Activated gamma-delta T cell (primary cell): Measurements from ENCODE around the gene PARD3.
"Not testable (repeated sequence)": the region's sequence is repeated elsewhere in the genome, so short reads cannot be mapped to it uniquely, and the experiment has no call there.

Experiments
- DNase-seq: peaks from one replicate; lab custom pipeline; 2025; lab: John Stamatoyannopoulos, UW

PARD3 gene

DNA sequence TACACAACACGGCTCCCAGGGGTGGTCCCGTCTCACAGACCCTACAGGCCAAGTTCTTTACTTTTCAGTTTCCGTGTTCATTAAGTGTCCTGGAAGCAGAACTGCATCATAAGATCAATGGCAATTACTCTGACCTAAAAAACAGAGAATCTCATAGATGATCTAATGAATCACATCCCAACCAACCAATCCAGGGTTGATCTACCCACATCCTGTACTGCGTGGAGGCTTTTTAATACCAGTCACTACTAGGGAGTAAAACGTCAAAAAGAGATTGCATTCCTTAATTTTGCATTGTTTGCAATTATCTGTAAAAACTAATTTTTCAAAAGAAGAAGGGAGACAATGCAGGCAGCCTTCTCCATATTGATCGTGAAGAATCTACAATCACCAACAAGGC lies 72.6 kb downstream of the PARD3 start:
- no peak for DNase-seq

DNA sequence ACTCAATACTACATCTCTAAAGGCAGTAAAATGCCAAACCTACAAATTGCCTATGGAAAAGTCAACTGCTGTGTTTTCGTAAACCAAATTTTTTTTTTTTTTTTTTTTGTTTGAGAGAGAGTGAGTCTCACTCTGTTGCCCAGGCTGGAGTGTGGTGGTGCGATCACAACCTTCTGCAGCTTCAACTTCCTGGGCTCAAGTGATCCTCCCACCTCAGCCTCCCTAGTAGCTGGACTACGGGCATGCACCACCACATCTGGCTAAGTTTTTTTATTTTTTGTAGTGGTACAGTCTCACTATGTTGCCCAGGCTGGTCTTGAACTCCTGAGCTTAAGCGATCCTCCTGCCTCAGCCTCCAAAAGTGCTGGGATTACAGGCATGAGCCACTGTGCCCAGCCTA lies 74.0 kb downstream of the PARD3 start:
- DNase-seq = not testable (repeated sequence)

DNA sequence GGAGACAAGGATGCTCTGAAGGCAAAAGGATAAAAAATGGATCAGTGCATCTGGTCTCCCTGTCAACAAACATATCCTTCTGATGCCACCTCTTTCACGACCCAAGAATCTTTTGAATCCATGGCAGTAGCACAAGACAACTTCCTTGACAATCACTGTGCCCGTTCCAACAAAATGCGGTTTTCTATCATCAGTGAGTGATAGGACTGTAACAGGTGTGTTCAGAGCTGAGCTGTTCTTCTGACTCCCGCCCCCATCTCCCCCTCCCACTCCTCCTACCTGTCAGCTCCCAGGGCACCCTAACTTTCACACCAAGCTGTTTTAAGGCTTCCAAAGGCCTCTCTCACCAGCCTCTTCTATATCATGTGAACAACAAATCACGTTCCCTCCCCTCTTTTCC lies 74.8 kb downstream of the PARD3 start:
- DNase-seq = no peak

DNA sequence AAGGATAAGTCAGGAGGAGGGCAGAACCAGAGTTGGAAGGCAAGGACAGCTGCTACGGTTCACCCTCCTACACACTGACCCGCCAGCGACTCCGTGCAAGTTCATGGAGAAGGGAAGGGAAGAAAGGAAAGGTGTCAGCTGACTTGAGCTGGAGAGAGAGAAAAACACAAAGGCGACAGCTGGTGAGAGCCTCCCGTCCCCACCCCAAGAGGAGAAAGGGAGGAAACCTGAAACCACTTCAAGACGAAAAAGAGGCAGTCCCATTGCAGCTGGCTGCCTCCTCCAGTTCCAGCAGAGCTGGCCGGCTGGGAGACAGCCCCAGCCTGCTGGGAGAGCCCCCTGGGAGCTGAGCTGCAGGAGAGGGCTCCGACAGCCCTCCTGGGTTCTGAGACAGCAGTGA lies 75.2 kb downstream of the PARD3 start:
- DNase-seq = no peak

DNA sequence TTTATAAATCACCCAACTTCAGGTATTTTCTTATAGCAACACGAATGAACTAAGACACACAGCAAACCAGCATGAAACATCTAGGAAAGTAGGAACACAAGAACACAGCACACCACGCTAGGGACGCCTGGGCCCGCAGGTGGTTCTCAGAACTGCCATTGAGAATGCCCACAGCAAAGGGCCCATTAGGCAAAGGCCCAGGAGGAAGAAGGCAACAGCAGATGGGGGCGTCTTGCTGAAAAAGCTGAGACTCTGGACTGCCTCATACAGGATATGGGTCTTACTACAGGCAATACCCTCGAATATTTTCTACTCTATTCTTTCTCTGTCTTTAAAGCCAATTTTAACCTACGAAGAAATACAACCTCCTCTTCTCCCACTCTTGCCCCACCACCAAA lies 77.3 kb downstream of the PARD3 start:
- DNase-seq = no peak

DNA sequence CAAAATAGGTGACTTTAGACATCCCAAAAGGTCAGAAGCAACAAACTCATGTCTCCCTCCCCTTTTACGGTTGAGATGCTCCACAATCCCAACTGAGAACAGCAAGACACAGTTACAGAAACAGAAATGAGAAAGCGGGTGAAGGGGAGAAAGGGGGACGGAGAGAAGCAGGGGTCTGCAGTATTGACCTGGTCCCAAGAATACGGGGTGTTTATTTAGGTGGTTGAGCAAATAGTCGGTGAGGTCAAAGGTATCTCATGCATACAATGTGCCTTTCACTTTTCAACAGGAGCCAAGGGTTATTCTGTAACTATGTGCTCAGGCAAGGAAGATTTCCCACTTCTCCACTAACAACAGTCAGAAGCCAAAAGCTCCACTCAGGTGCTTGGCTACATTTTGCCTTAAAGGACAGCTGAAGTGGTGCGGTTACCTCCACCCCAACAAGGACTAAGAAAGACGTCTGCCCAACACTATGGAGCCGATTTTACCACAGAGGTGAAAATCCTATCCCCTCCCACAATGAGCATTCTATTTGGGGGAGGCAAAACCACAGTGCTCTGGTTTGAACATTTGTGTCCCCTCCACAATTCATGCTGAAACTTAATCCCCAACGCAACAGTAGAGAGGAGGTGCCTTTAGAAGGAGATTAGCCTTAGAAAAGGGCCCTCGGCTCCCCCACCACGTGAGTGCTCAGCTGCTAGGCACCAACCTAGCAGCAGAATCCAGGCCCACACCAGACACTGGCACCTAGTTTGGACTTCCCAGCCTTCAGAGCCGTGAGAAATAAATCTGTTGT lies 77.9 kb downstream of the PARD3 start:
- no peak for DNase-seq

DNA sequence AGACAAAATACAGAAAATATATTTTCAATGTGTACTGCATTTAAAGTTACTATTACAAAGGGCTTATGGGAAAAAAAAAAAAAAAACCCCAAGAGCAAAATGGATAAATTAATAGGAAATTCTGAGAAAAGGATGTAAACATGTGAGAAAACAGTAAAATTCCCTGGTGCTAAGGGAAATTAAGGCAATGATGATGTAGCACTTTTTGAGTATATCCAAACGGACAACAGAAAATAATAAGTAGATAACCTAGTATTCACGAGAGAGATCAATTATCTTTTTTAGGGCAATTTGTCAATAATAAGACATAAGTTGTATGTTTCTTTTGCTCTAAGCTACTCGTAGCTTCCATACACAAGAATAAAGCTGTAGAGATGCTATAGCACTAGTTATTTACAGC lies 80.2 kb downstream of the PARD3 start:
- DNase-seq = no peak

DNA sequence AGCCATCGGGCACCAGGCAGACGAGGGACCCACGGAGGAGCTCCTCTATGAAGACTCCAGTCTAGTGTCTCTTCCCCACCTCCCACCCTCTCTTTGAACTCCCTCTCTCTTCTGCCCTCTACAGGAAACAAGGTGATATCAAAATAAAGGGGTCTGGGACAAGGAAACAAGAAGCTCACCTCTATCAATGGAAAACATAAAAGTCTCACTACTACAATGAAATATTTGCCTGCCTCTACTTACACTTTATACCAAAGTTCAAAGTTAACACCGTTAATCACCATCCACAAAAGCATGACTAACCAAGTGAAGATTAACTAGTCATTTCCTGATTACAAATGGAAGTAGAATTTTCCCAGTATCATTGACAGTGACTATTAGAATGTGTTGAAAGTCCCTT lies 82.2 kb downstream of the PARD3 start:
- DNase-seq = no peak

DNA sequence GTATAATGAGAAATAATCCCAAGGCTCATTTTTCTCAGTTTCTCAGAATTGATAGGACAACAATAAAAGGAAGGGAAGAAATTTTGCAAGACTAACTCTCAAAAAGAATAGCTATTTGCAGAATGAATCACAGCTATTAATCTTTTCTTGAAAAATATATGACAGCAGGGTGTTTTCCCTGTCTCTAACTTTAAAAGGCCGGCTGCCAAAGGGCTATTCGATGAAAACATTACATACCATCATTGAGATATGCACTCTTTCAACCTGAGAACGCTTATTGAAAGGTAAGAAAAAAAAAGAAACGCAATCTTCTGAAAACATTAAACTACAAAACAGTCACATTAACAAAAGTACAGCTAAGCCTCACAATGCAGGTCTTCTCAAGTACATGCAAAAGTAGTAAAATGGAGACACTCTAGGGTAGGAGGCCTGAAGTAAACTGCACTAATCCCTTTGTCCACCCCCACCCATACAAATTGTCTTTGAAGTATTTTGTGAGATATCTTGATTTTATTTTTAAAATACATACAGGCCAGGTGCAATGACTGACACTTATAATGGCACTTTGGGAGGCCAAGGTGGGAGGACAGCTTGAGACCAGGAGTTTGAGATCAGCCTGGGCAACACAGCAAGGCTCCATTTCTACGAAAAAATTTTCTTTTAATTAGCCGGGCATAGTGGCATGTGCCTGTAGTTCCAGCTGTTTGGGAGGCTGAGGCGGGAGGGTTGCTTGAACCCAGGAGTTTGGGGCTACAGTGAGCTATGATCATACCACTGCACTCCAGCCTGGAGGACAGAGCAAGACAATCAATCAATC lies 83.0 kb downstream of the PARD3 start:
- DNase-seq = no peak

DNA sequence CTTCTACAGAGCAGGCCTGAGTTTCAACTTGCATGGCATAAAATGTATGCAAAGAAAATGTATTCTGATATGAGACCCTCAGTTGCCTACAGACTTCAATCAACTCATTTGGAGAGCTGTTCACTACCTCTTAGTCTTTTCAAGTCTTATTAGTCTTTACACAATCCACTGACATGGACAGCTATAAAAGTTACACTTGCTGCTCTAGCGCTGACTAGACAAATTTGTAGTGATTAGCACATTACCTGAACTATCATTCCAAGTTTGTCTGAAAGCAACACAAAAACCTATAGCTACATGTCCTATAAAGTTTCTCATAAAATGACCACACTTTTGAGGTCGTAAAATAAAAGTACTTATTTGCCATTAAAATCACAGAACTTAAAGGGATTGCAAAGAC lies 83.9 kb downstream of the PARD3 start:
- DNase-seq = no peak

DNA sequence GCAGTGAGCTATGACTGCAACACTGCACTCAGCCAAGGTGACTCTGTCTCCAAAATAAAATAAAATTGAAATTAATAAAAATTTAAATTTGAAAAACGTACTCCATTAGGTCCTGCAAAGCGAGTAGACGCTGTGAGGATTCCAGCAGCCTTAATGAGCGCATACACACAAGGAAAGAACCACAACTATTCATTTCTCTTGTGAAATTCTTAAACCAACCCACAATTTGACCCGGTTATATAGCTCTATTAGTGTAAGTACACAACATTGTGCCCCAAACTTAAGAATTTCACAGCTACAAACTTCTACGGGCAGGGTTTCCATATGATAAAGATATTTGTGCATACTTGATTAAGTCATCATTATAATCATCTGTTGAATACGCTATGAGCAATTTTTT lies 84.4 kb downstream of the PARD3 start:
- no peak for DNase-seq

DNA sequence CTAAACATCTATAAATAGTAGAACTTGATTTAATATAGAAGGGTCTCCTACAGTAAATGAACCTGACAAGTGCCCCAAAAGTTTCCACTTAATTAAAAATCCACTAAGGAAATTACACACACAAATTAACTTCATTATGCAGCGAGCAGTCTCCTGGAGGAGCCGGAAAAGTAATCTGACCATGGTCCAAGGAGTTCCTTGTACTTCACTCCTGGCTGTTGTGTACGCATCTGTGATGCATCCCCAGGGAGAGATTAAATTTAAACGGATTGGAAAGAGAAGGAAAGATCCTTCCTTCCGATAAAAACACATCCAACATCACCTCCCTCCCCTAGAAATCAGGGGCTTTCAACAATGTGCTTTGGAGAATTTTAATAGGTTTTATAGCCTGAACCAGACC lies 85.5 kb downstream of the PARD3 start:
- no peak for DNase-seq

DNA sequence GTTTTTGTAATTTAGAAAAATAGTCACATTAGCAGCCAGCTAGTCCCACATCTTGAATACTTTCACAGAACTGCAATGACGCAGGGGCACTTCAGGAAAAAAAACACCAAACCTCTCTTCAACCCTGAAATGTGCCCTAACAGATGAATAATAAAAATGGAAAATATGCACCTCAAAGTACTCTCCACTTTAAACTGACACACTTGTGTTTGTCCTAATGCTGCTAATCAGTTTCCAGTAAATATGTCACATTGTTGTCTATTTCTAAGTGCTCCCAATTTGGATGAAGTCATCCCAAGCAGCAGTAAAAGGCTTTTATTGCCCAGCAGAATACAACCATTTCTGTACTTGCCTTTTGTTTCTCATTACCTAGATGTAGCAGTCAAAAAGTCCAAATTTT lies 86.7 kb downstream of the PARD3 start:
- no peak for DNase-seq

DNA sequence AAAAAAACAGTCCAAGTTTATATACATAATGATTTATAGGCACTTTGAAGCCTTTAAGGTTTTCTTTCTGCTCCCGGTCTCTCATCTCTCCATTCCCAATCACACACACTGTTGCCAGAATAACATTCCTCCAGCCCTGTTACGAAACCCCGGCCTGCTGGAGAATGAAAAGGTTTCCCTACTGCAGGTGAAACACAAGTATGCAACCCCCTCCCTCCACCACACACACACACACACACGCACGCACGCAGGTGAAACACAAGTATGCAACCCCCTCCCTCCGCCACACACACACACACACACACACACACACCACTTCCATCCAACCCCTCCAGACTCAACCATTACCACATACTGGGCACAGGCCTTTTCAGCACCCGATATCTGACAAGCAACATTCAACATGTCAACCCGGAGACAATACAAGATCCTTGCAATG lies 87.5 kb downstream of the PARD3 start:
- DNase-seq = no peak

DNA sequence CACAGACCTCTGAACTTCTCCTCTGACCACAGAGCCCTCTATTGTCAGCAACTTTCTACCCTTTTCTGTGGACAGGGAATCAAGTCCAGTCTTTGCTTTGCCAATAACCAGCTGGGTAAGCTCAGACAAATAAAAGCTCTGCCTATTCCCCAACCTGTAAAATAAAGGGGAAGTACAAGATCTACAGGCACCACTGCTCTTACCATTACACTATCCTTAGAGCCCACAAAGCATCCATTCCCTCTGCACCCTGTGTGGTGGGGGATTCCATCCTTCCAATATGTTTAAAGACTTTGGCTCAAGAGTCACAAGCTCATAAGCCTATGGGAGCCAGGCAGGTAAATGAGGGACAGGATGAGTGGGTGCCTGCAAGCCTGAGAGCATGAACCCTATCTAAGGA lies 88.2 kb downstream of the PARD3 start:
- DNase-seq = no peak

DNA sequence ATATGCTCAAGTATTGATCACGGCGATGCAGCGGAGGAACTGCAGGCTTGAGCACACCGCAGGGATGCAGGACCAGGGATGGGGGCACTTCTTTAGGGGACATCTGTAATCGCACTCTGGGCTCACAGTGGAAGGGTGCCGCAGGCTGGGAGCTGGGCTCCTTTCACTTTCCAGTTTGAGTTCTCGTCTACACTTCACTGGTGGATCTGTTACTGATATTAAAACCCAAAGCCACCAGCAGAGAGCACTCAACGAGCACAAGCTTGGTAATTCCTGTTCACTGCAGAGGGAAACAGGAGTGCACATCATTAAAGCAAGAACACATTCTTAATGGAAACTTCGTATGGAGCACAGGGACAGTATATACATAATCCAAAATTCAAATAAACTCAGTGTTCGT lies 91.3 kb downstream of the PARD3 start:
- no peak for DNase-seq

DNA sequence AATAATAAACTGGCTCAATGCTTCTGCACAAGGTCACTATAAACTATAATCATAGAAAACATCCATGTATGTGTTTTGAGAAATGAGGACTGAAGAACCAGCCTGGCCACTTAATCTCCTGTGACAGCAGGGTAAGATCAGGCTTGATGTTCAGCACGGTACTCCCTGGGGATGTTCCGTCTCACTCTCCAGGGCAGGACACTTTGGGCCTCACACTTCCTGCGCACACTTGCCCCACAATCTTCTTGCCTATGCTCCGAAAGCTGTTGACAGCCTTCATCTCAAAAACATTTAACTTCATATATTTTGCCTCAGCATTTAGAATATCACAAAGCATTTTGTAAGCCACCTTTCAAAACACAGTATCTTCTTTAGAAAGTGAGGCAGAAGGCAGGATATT lies 92.7 kb downstream of the PARD3 start:
- no peak for DNase-seq

DNA sequence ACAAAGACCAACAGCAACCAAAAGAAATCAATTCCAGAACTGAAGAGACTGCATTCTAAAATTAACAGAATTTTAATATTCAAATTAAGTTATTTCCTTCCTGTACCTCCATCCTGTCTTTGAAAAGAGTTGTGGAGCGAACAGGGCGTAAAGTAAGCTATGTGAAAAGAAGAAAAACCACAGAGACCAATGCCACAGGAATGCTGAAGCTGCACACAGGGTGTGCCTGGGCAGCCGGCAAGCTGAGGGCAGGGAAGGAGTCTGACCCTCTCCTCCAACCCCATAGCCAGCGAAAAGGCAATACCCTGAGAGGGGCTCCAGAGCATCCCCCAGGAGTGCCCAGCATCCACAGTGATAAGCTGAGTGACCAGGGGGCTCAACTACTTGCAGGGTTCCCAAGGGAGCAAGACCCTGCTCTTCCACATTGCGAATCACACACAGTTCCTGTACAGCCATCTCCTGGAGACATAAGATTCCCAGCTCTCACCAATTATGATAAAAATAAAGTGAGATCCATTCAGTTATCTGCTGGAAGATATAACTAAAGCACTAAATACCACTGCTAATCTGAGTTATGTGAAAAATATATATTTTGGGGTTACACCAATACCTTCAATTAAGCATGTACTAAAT lies 93.8 kb downstream of the PARD3 start:
- DNase-seq = no peak

DNA sequence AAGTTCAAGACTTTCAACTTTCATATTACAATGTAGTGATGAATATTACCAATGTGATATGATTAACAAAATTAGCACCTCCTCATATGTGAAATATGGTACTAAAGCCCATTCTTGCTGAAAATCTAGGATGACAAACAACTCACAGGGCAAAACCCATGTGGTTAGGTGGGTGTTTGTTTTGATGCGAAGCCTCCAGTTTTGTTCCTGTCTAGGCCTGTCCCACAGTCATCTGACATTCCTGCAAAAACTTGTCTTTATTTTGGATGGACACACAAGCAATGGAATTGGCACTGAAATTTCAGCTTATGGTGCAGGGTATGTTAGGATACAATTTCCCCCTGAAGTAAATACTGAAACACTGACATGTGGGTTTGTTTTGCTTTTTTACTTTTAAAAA lies 95.3 kb downstream of the PARD3 start:
- no peak for DNase-seq

DNA sequence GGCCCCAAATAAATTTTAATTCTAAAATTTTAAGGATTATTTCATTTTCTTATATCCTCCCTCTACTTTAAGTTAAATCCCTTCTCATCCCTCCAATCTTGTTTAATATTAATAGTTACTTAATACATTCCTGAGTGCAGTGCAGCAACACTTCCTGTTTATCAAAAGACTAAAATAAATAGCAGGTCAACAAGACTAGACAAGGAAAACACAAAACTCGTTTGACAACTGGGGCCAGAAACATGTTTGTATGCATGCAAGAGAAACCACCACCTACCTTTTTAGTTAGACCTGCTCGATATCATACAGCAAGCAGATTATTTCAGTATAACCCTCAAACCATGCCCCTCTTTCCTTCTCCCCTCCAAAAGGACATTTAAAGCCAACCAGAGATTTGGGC lies 95.8 kb downstream of the PARD3 start:
- DNase-seq = no peak

DNA sequence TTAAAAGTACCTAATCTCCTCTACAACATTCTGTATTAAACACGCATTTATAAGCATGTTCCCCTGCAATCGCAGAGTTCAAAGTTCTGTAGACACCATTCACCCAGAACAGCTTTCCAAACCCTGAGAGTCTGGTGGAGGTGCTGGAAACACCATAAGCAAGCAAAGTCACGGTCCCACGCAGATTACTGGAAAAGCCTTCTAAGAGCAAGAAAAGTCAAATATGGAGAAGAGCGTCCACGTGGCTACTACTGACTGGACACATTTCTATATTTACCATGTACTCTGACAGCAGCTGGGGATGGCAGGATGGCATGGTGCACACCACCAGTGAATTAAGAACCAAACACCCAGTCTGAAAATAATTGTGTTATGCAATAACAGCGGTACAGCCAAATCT lies 97.7 kb downstream of the PARD3 start:
- no peak for DNase-seq

DNA sequence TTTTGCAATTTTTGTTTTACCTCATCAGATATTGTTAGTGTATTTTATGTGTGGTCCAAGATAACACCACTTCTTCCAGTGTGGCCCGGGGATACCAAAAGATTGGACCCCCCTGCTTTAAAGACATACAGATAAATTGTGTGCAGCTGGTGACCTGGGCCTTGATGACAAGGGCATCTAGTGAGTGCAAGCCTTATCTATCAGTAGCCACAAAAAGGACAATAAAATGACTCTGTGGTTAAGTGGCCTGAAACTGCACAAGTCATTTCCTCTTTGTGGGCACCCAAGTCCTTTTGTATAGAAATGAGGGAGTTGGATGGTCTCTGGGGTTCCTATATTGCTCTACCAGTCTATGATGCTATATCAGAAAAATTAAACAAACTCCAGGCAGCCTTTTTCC lies 98.1 kb downstream of the PARD3 start:
- DNase-seq = no peak

DNA sequence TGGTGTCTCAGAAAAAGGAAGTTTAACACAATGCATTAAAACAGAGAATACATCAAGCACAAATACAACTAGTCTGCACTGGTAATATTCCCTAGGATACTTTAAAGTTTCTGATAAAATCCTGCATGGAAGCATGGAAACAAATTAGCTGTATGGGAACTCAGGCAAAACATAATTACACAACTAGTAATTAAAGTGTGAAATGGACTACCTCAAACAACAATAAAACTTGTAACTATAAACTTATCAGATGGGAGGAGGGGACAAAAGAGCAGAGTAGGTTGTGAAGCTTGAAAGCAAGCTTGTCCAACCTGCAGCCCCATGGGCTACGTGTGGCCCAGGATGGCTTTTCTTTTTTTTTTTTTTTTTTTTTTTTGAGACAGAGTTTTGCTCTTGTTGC lies 98.9 kb downstream of the PARD3 start:
- DNase-seq = no peak
